HG03097 (cell line): ENCODE results near the gene MOAP1.
"Not testable (repeated sequence)": the region's sequence is repeated elsewhere in the genome, so short reads cannot be mapped to it uniquely, and the experiment has no call there.

Source experiments
- ATAC-seq: cut with Tn5 transposase; IDR thresholded peaks from one replicate; pipeline ENCODE4 v1.9.1; 2021; ENCODE audit not compliant: unreplicated experiment, low FRiP score

The MOAP1 gene, protein sequence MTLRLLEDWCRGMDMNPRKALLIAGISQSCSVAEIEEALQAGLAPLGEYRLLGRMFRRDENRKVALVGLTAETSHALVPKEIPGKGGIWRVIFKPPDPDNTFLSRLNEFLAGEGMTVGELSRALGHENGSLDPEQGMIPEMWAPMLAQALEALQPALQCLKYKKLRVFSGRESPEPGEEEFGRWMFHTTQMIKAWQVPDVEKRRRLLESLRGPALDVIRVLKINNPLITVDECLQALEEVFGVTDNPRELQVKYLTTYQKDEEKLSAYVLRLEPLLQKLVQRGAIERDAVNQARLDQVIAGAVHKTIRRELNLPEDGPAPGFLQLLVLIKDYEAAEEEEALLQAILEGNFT

DNA sequence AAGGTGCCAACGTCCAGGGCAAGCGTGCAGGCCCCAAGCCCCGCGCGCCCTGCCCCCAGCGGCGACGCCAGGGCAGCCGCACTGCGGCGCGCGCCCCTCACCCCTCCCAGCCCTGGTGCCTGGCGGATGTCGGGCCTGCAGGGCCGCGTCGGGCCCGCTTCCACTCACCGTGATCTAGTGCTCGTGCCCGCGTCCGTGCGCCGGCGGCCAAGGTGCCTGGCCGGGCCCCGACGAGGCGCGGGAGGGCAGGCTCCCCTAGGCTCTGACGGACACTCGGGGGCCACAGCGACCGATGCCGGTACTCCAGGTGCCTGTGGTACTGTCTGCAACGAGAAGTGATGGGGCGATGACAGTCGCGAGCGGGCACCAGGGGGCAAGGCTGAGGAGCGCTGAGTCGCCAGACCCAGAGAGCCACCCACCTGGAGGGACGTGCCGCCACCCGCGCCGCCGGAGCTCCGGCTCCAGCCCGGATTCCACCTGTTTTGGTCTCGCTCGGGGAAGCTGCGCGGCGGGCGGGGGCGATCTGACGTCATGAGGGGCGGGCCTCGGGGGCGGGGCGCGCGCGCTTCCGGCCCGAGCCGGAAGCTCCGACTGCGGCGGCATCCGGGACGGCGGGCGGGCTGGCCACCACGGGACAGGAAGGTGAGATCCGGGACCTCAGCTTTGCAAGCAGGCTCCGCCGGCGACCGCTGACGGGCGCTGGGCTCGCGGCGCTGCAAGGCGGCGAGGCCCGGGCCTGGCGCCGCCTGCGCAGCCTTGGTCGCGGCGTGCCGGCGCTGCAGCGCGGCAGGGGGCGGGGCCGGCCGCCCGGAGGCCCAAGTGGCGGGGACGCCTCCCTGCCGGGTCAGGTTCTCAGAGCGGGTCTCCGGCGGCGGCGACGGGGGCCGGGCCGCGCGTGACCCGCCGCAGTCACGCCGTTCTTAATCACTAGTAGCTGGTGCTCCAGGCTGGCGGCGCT, at the start of gene MOAP1, which contains the start of gene LYSET:
MOAP1 (minus strand) TSS at position 507 of the 958 bp plus-strand sequence. CDS start 655 bp downstream, outside the sequence.
LYSET (plus strand) TSS at position 927 of the 958 bp plus-strand sequence. CDS start 89 bp downstream, outside the sequence.
- ATAC-seq = peak; percentile 78

DNA sequence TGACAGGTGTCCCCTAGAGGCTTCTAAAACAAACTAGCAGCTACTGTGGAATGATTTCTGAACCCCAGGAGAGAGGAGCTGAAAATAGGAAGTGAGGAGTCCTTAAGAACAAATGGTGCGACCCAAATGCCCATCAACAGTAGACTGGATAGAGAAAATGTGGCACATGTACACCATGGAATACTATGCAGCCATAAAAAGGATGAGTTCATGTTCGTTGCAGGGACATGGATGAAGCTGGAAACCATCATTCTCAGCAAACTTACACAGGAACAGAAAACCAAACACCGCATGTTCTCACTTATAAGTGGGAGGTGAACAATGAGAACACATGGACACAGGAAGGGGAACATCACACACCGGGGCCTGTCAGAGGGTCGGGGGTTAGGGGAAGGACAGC, 48.4 kb upstream of the MOAP1 start:
- not testable (repeated sequence) for ATAC-seq

DNA sequence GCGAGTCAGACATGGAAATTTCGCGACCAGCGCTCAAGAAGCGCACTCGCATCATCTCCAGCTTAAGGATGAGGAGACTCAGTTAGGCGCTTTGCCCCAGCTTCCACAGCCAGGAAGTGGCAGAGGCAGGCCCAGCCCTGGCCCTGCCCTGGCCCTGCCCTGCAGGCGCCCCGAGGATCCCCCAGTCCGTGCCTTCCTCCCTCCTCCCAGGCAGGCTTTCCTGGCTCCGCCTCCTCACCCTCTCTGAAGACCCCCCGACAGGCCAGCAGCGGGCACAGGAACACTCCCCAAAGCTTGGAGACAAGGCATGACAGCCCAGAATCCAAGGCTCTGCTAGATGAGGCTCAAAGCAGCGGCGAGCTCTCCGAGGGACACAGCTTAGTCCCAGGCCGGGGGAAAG, 47.5 kb upstream of the MOAP1 start:
- no peak for ATAC-seq

DNA sequence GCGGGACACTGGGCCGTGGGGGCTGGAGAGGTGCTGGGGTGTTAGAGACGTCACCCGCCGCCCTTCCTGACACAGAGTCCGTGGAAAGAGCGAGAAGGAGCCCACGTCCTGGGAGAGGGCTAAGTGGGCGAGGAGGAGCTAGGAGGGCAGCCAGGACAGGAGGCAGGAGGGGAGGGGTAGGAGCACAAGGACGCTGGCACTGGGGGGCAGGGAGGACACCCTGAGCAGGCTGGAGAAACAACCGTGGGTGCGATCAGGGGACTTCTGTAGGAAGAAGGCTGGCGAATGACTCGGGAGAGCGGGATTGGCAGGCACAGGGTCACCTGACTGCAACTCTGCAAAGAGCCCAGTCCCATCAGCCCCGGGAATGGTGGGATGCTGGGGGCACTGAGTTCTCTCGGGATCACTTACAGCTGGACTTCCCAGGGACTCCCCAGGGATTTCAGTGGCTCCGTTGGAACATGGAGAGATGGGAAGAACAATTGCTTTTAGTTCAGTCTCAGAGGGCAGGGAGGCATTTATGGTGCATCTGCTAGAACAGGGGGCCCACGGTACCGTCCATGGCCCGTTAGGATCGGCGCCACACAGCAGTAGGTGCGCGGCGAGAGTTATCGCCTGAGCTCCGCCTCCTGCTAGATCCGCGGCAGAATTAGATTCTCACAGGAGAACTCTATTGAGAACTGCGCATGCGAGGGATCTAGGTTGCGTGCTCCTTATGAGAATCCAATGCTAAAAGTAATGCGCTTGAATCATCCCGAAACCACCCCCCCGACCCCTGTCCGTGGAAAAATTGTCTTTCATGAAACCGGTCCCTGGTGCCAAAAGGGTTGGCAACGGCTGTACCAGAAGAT, 46.7 kb upstream of the MOAP1 start:
- ATAC-seq = no peak

DNA sequence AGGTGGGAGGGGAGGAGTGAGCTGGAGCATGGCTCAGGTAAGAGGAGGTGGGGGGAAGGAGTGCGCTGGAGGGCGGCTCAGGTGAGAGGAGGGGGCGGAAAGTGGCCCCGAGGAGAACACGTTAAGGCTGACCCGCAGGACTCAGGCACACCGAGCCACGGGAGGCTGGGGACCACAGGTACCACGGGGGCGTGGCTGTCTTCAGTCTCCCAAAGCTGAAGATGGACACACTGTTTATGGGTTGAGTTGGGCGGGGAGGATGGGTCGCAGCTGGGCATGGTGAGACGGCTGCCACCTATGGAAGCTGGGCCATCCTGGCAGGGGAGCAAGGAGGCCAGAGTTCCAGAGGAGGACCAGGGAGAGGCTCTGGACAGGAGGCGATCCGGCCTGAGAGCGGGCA, 45.8 kb upstream of the MOAP1 start:
- ATAC-seq = no peak

DNA sequence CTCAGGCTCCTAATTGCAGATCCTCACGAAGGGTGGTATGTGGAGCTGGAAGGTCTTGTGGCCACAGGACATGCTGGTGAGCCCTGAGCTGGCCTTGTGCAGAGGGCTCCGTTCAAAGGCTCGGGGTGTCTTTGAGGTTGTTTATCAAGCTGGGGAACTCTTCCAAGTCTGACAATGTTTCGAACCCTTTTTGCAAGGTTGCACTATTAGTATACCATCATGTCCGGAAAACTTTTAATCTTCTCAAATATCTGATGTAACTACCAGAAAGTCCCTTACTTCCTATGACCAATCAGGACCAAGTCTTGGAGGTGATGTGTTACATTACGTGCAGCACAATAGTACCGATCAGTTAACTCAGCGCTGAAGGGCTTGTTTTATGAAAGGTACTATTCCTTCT, 43.9 kb upstream of the MOAP1 start:
- no peak for ATAC-seq

DNA sequence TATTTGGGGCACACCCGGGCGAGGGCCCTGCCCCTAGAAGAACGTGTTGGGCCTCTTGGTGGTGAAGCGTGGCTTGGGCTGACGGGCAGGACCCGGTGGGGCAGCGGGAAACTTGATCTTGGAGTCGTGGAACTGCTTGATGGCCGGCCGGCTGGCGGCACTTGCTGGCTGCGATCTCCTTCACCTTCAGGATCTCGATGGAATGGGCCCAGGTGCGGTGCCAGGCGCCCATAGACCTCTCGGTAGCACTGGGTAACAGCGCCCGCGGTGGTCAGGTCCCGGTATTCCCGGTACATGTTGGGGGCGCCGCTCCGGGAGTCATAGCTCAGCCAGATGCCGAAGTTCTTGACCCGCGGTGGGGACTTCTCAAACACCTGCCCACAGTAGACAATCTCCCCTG, 38.9 kb upstream of the MOAP1 start:
- ATAC-seq = no peak

DNA sequence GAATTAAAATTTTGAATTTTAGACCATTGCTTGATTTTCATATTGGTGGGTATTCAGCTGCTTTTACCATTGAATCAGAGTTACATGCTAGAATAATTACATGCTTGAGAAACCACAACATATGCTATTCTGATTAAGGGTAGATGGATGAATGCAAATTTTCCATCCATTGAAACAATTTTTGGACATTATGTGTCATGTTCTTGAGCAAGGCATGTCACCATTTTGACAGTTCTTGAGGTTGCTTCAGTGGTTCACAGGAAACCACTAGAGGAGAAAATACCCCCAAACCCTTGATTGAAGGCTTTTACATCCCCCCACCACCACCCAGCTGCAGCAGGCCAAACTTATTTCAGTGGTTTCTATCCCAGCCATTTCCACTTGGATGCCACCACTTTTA, 35.8 kb upstream of the MOAP1 start:
- no peak for ATAC-seq

DNA sequence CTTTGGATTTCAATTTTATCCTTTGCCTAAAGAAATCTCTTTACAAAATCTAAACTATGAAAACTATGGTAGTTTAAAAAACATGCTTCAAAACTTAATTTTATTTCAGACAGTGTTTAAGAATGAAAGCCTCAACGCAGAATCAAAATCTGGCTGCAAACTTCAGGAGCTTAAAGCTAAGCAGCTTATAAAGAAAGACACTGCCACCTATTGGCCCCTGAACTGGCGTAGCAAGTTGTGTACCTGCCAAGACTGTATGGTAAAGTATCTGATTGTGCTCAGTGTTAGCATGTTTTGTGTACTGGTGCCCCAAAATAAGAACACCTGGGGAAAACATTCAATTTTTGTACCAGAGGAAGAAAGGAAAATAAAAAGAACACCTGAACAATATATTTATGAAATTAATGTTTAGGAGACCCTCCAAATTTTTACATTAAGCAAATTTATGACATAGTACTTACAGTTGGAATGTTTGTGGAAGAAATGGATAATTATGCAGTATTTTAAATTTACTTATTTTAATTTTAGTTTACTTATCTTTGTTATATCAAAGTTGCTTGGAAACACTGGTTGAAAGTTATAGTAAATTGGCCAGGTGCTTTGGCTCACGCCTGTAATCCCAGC, 34.5 kb upstream of the MOAP1 start:
- ATAC-seq = no peak

DNA sequence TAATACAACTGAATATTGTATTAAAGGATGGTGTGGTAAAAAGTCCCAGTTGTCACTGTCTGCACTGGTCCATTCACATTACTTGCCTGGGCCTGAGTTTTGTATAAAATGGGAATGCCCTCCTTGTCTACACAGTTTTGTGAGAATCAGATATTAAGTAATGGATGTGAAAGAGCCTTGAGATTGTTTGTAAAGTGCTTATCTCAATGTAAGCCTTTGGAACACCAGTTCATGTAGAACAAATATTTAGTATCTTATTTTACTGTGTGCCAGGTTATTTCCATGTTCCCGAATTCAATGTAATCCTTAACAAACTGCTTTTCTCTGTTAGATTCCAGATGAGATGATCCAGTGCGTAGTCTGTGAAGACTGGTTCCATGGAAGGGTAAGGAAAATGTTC, 29.9 kb upstream of the MOAP1 start:
- ATAC-seq = no peak

DNA sequence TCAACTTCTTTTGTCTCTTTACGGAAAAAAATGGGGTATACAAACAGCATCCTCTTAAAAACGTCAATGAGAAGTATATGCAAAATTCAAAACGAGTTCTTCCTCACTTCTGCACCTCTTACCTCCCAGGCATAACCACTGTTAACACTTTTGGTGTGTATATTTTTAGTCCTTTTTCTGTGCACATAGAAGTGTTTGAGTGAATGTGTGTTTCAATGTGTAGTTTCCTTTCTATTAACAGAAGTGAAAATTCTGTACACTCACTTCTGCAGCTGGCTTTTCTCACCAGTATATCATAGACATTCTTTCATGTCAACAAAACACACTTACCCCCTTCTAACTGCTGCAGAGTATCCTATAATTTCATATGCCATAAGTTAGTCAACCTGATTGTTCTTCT, 27.7 kb upstream of the MOAP1 start:
- ATAC-seq = peak; percentile 38

DNA sequence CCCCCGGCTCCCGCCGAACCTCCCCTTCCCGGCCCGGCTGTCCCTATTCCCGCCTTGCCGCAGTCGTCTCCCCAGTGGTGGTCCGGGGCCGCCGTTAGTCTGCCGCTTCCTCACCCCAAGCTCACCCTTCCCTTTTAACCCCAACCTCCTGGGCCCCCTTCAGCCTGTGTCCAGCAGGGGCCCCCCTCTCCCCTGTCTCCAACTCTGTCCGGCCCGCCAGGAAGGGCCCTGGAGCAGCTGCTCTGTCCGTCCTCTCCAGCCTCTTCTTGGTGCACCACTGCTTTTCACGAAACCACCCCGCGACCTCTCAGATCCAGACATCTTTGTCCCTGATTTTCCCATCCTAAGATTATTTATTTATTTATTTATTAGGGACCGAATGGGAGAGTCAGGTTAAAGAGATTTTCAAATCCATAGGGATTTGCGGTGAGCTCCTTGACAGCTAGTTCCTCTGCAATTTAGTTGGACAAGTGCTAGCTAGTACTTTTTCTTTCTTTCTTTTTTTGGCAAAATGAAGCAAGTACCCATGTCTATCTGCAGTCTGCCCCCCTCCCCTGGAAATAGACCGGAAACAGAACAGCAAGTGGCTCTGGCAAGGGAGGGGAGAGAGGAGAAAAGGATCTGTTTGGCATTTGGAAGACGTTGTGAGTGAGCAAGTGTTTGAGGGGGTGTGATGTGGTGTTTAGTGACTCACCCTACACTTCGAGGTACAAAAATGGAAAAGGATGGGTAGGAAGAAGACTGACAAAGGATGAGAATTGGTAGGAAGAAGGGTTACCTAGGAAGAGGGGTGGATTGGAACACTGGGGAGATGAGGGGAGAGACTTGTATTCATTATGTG, 23.0 kb upstream of the MOAP1 start:
- ATAC-seq = peak; percentile 39

DNA sequence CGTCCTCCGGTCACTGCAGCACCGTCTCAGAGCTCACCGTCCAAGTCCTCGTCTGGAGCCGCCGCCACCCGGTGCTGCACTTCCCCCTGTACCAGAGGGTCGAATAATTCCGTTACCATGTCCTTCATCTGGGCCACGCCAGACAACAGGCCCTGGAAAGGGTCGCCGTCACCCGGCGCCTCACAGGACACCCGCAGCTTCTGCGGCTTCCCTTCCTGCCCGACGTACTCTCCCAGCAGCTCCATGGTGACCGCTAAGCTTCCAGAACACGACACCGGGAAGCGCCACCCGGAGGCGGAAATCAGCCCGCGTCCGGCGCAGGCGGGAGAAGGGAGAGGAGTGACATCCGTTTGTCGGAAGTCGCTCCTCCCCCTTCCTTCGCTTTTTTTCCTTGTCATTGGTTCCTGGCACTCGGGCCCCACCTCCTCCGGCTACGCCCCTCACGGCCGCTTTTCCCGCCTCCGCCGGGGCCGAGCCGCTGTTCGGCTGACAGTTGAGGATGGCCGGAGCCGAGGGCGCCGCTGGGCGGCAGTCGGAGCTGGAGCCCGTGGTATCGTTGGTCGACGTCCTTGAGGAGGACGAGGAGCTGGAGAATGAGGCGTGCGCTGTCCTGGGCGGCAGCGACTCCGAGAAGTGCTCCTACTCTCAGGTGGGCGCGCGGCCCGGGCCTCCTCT, 22.2 kb upstream of the MOAP1 start, which contains the start of the genes GON7 and UBR7:
GON7 (minus strand) TSS at position 273 of the 675 bp plus-strand sequence; CDS start at position 245, 28 bp downstream.
UBR7 (plus strand) TSS at position 464 of the 675 bp plus-strand sequence; CDS start at position 500, 36 bp downstream.
- ATAC-seq = peak; percentile 82

DNA sequence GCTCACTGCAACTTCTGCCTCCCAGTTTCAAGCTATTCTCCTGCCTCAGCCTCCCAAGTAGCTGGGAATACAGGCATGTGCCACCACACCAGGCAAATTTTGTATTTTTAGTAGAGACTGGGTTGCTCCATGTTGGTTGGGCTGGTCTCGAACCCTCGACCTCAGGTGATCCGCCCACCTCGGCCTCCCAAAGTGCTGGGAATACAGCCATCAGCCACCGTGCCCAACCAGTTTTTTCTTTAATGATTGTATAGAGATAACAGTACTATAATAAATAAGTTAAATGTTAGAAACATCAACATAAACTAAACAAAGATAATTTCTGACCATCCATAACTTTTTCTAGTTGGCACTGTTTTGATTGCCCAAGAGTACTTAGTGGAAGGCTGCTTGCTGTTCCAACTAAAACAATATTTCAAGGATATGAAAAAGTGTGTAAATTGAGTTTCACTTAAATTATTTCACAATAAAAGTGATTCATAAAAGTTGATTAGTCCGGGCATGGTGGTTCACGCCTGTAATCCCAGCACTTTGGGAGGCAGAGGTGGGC, 16.5 kb upstream of the MOAP1 start:
- no peak for ATAC-seq

DNA sequence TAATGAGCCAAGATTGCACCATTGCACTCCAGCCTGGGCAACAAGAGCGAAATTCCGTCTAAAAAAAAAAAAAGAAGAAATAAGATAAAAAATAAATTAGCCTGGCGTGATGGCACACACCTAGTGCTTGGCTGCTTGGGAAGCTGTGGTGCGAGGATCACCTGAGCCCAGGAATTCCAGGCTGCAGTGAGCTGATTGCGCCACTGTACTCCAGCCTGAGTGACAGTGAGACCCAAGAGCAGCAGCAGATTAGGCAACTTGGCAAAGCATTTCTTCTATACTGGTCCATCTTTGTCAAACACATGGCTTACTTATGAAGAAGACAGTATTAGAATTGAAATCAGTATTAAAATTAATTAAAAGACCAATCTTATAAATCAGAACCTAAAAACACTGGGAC, 15.9 kb upstream of the MOAP1 start:
- ATAC-seq = no peak

DNA sequence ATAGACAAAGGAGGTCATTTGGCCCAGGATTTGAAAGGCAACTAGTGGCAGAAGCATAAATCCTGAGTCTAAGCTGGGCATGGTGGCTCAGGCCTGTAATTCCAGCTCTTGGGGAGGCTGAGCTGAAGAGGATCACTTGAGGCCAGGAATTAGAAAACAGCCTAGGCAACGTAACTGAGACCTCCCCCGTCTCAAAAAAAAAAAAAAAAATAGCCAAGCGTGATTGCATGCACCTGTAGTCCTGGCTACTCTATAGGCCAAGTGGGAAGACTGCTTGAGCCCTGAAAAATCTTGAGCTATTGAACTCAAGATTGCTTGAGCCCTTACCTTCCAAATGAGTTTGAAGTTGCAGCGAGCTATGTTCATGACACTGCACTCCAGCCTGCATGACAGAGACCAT, 14.3 kb upstream of the MOAP1 start:
- no peak for ATAC-seq

DNA sequence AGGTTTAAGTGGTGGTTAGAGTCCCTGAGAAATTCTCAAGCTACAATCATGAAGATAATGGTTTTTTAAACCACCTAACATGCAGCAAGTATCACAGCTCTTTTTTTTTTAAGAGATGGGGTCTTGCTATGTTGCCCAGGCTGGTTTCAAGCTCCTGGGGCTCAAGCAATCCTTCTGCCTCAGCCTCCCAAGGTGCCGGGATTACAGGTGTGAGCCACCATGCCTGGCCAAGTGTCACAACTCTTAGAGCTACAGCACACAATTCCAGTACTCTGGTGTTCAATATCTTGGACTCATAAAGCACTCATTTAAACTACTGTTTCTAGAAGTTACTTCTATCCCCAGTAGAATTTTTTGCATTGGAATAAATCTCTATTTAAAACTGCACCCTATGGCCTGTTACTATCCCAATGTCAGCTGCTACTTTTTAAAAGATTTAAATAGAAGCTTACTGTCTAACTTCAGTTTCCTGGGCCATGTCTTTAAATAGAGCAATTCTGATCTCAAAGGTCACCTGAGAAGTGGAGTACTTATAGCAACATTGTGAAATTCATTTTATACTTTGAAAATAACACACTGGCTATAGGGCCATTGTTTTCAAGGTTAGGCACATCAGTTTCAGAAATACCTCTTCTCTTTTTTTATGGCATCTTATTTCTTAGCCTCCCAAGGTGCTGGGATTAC, 10.8 kb upstream of the MOAP1 start:
- no peak for ATAC-seq

DNA sequence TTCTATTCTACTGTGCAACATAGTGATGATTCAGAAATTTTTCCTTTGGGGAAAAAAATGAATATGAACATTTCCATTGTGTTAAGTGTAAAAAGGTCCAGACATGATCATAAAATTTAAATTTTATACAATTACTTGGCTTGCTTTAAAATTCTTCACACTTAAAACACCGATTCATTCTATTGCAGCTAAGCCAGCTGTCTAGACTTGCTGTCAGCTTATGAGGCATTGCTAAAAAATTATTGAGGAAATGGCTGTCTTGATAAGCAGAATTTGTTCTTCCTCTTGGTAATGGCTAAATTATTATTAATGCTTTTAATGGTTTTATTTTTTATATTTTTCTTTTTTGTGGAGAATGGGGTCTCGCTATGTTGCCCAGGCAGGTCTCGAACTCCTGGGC, 2.3 kb upstream of the MOAP1 start:
- no peak for ATAC-seq
